OCI-LY7 (cell line): ENCODE data around the gene HBE1. TPM values are rescaled to one million over a fixed set of nuclear protein-coding genes. Genes with fewer than 3 reads are reported as not detected.

Experiments used
- BruUV-seq: library from RNA; stranded (reverse); fragments of 400-500 nt; replicated peaks from 2 replicates; lab custom pipeline; 2021; lab: Mats Ljungman, UMichigan
- CTCF ChIA-PET: fragments of 300-600 bp; sonication (Branson Sonifier 250); formaldehyde crosslinking; loops from one replicate; lab custom pipeline; 2022; ENCODE audit warnings: antibody characterized with exemption; ENCODE audit not compliant: unreplicated experiment; lab: Charles Lee
- POLR2A ChIA-PET: fragments of 300-600 bp; sonication (Branson Sonifier 250); formaldehyde crosslinking; loops from one replicate; lab custom pipeline; 2022; ENCODE audit warnings: antibody characterized with exemption; lab: Charles Lee
- DNase-seq: peaks from one replicate; pipeline ENCODE4 v3.0.0-alpha.2; 2015; ENCODE audit warnings: low spot score
- H2AFZ ChIP-seq: fragments of 200-600 bp; sonication (generic), shearing (Covaris generic); 2 replicates; pipeline ENCODE4 v1.6.1; 2014; ENCODE audit warnings: mild to moderate bottlenecking, antibody characterized with exemption, low read length, moderate library complexity
- H3K27ac ChIP-seq: fragments of 200-600 bp; sonication (generic); 2 replicates; pipeline ENCODE4 v1.5.1; 2014; ENCODE audit warnings: mixed run types, low read depth, mild to moderate bottlenecking, moderate library complexity, low read length, inconsistent platforms; ENCODE audit not compliant: poor library complexity, severe bottlenecking
- H3K36me3 ChIP-seq: fragments of 200-600 bp; sonication (generic); 2 replicates; pipeline ENCODE4 v1.6.1; 2014; ENCODE audit warnings: mild to moderate bottlenecking, antibody characterized with exemption, low read length, moderate library complexity, mixed read lengths; ENCODE audit not compliant: insufficient read depth
- H3K4me1 ChIP-seq: fragments of 200-600 bp; sonication (generic); 2 replicates; pipeline ENCODE4 v1.5.1; 2014; ENCODE audit warnings: mild to moderate bottlenecking, low read length; ENCODE audit not compliant: insufficient read depth, poor library complexity, severe bottlenecking
- H3K4me2 ChIP-seq: fragments of 200-600 bp; sonication (generic); 2 replicates; pipeline ENCODE4 v1.6.1; 2014; ENCODE audit warnings: mild to moderate bottlenecking, low read length
- H3K4me3 ChIP-seq: fragments of 200-600 bp; sonication (generic); 2 replicates; pipeline ENCODE4 v1.5.1; 2014; ENCODE audit warnings: mild to moderate bottlenecking, low read depth, low read length; ENCODE audit not compliant: poor library complexity, severe bottlenecking
- H3K79me2 ChIP-seq: fragments of 200-600 bp; sonication (generic); 2 replicates; pipeline ENCODE4 v1.6.1; 2016; ENCODE audit warnings: low read depth, mild to moderate bottlenecking, low read length, moderate library complexity, mixed read lengths; ENCODE audit not compliant: insufficient read depth
- H3K9me2 ChIP-seq: fragments of 200-600 bp; sonication (generic); 2 replicates; pipeline ENCODE4 v1.6.1; 2016; ENCODE audit warnings: mild to moderate bottlenecking, low read length, mixed read lengths; ENCODE audit not compliant: insufficient read depth
- H3K9me3 ChIP-seq: fragments of 200-600 bp; sonication (generic); 2 replicates; pipeline ENCODE4 v1.6.1; 2014; ENCODE audit warnings: mild to moderate bottlenecking, mixed run types, low read length, mixed read lengths
- H4K20me1 ChIP-seq: fragments of 200-600 bp; sonication (generic); 2 replicates; pipeline ENCODE4 v1.6.1; 2014; ENCODE audit warnings: mild to moderate bottlenecking, antibody characterized with exemption, low read length, moderate library complexity, mixed read lengths; ENCODE audit not compliant: insufficient read depth
- EZH2phosphoT487 ChIP-seq: fragments of 200-600 bp; sonication (generic); IDR thresholded peaks from 2 replicates; pipeline ENCODE4 v1.6.1; 2018; ENCODE audit warnings: low read depth, borderline replicate concordance, mild to moderate bottlenecking, mixed run types, antibody characterized with exemption, low read length, moderate library complexity, mixed read lengths
- intact Hi-C: fragments of 100-400 bp; cut with micrococcal nuclease; formaldehyde crosslinking; loops from one replicate; pipeline ENCODE4 v1.10.0; 2022; ENCODE audit not compliant: unreplicated experiment
- total RNA-seq, 2 experiments: library from RNA; depleted of rRNA in 1 of 2; stranded (reverse); fragments of >200 nt in 1 of 2; shearing (Covaris generic) in 1 of 2; gene quantifications; 2 replicates each; pipeline ENCODE4 v1.2.3, GENCODE V29; 2014 to 2022
- TF ChIP-seq, protein P1 (sequence below): fragments of 200-600 bp; sonication (generic); conservative IDR thresholded peaks from 2 replicates; pipeline ENCODE4 v1.5.1; 2014; ENCODE audit warnings: mild to moderate bottlenecking, antibody characterized with exemption, low read length, moderate library complexity, mixed read lengths

HBE1 gene
- total RNA-seq, 2 experiments from 2014 or later, result not detected

DNA sequence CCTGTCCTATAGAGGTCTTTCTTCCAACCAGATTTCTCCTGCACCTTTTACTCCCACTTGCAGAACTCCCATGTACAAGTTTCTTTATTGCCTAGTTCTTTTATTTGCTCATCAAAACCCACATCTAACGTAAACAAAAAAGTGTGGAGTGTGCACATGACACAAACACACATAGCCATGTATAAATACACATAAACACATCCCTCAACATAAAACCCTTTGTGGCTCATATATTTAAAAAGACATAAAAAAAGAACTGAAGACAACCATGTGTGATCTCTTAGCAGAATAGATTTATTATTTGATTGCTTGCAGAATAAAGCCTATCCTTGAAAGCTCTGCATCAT is 16.9 kb downstream of the HBE1 start:
- TF ChIP-seq EZH2phosphoT487, result no peak
- TF ChIP-seq, protein P1, sequence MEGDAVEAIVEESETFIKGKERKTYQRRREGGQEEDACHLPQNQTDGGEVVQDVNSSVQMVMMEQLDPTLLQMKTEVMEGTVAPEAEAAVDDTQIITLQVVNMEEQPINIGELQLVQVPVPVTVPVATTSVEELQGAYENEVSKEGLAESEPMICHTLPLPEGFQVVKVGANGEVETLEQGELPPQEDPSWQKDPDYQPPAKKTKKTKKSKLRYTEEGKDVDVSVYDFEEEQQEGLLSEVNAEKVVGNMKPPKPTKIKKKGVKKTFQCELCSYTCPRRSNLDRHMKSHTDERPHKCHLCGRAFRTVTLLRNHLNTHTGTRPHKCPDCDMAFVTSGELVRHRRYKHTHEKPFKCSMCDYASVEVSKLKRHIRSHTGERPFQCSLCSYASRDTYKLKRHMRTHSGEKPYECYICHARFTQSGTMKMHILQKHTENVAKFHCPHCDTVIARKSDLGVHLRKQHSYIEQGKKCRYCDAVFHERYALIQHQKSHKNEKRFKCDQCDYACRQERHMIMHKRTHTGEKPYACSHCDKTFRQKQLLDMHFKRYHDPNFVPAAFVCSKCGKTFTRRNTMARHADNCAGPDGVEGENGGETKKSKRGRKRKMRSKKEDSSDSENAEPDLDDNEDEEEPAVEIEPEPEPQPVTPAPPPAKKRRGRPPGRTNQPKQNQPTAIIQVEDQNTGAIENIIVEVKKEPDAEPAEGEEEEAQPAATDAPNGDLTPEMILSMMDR, result no peak
- H3K4me2 ChIP-seq, result no peak overlapping the region
- H3K4me3 ChIP-seq, result no peak overlapping the region
- no peaks in the 10 kb centered on the region for H3K9me2 ChIP-seq
- H4K20me1 ChIP-seq, result no peaks in the 10 kb centered on the region
- intact Hi-C loops, result no loop called here
- no TSS peak for BruUV-seq
- no peak overlapping the region for H3K27ac ChIP-seq
- CTCF ChIA-PET, result no interaction called here
- no peaks in the 10 kb centered on the region for H3K4me1 ChIP-seq
- DNase-seq, result no peak
- H3K79me2 ChIP-seq, result no peaks in the 10 kb centered on the region
- no peaks in the 10 kb centered on the region for H3K36me3 ChIP-seq
- H2AFZ ChIP-seq, result no peak overlapping the region
- H3K9me3 ChIP-seq, result no peaks in the 10 kb centered on the region
- POLR2A ChIA-PET, result no interaction called here

DNA sequence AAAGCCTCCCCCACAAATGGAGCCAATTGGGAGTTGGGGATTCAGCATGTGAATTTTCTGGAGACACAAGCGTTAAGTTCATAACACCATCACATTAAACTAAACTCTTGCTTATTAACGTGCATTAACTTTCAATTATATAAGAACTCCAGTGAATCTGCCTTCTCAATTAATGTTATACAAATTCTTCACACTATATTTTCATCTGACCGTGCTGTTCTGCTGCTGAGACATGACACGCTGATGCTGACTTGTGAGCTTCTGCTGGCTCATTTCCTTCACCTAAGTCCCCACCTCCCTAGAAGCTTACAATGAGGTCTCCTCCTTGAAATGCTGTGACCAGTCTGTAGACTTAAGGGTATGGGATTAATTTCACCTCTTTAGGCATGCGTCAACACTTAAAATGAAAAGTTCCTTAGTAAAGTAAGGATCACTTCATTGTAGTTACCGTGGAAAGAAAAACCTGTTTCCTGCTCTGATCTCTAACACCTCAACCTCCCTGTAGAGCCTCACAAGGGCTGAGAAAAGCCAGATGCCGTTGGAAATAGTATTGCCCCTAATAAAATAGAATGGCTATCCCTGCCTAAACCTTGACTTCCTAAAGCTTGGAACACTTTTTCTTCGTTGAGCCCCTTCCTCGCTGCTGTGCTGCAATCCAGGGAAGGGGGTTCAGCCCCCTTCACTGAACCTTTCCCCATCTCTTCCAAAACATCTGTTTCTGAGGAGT is 17.4 kb downstream of the HBE1 start:
- Histone ChIP-seq H3K4me3 (no peak overlapping the region), H3K4me2 (no peak overlapping the region), H3K79me2 (no peaks in the 10 kb centered on the region), H2AFZ (no peak overlapping the region), H4K20me1 (no peaks in the 10 kb centered on the region), H3K36me3 (no peaks in the 10 kb centered on the region), H3K4me1 (no peaks in the 10 kb centered on the region), H3K27ac (no peak overlapping the region), H3K9me2 (no peaks in the 10 kb centered on the region), H3K9me3 (no peaks in the 10 kb centered on the region)
- CTCF ChIA-PET, result no interaction called here
- POLR2A ChIA-PET, result no interaction called here
- TF ChIP-seq EZH2phosphoT487, result no peak
- TF ChIP-seq, protein P1, result no peak
- intact Hi-C loops, result no loop called here
- no peak for DNase-seq
- no TSS peak for BruUV-seq

DNA sequence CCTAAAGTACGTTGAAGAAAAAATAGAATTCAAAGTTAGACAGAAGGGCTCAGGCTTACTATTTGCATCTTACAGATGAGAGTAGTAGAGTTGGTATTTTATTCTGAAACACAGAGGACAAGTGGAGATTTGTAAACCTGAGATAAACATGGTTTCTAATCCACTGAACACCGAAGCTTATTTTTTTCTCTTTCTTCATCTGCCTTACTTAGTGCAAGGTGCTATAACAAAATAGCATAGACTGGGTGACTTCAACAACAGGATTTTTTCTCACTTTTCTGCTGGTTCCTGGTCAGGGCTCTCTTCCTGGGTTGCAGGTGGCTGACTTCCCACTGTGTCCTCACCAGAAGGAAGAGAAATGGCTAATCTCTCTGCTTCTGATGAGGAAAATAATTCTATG is 18.0 kb downstream of the HBE1 start:
- no peak overlapping the region for H3K27ac ChIP-seq
- DNase-seq, result no peak
- H3K9me2 ChIP-seq, result no peaks in the 10 kb centered on the region
- TF ChIP-seq EZH2phosphoT487, result no peak
- TF ChIP-seq, protein P1, result no peak
- intact Hi-C loops, result no loop called here
- no peak overlapping the region for H3K4me2 ChIP-seq
- H3K36me3 ChIP-seq, result no peaks in the 10 kb centered on the region
- H3K79me2 ChIP-seq, result no peaks in the 10 kb centered on the region
- no peaks in the 10 kb centered on the region for H4K20me1 ChIP-seq
- POLR2A ChIA-PET, result no interaction called here
- BruUV-seq, result no TSS peak
- no peak overlapping the region for H3K4me3 ChIP-seq
- CTCF ChIA-PET, result no interaction called here
- H3K4me1 ChIP-seq, result no peaks in the 10 kb centered on the region
- no peak overlapping the region for H2AFZ ChIP-seq
- H3K9me3 ChIP-seq, result no peaks in the 10 kb centered on the region
